ENCODE measurements around the gene LRRK1. TPM values are rescaled to one million over a fixed set of nuclear protein-coding genes. Genes with fewer than 3 reads are reported as not detected.

Gene LRRK1
- total and polyA plus RNA-seq, 2 of the 4 experiments (the other 2 are of a cell fraction), result 3.0 to 5.8 TPM

DNA sequence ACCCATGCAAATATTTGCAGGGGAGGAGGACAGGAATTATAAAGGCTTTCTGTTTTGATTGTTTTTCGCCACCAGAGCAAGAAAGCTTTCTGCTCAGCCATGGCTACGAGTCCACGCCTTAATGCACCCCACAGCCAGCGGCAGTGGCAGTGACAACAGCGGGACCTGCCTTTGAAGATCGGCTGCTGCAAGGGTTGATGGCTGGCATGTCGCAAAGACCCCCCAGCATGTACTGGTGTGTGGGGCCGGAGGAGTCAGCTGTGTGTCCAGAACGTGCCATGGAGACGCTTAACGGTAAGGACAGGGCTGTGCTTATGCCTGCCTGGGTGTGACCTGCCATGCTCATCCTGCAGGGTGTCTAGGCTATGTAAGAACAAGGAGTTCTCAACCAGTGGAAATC, 5.3 kb downstream of the LRRK1 start:
- no TSS peak for BruUV-seq (replicated peaks)
- H3K4me2 ChIP-seq (ENCODE audit: low read depth, low read length), result no peak overlapping the region
- no peaks in the 10 kb centered on the region for H3K27me3 ChIP-seq (ENCODE audit: control insufficient read depth, insufficient read depth, low read length)
- CTCF ChIA-PET, result interaction anchor here (1.1 kb wide), 1 partner anchor 10 kb away, joined by 3 read pairs; no protein-coding TSS in a partner anchor
- H3K18ac ChIP-seq (ENCODE audit: low read depth, low read length), result no peak overlapping the region
- no peak overlapping the region for H3K9ac ChIP-seq (ENCODE audit: low read depth, low read length)
- H2BK120ac ChIP-seq (ENCODE audit: low read depth, low read length), result no peak overlapping the region
- H3K23ac ChIP-seq (ENCODE audit: low read depth, low read length), result no peak overlapping the region
- intact Hi-C loops (cut with micrococcal nuclease), result no loop called here
- no peak overlapping the region for H2BK15ac ChIP-seq (ENCODE audit: low read depth, low read length)
- H2BK20ac ChIP-seq (ENCODE audit: low read depth, low read length), result no peak overlapping the region
- no peak overlapping the region for H2AK9ac ChIP-seq (replicated peaks; ENCODE audit: low read depth, low read length, poor library complexity)
- DNase-seq, result no peak
- H4K8ac ChIP-seq (ENCODE audit: low read depth in 2 of 2, low read length in 2 of 2), result no peak overlapping the region
- no peak overlapping the region for H3K56ac ChIP-seq (ENCODE audit: extremely low read depth, insufficient read depth, low read length)
- no peaks in the 10 kb centered on the region for H3K9me1 ChIP-seq (ENCODE audit: insufficient read depth, low read length)
- H4K5ac ChIP-seq (ENCODE audit: low read depth, low read length), result no peak overlapping the region
- H4K91ac ChIP-seq (ENCODE audit: insufficient read depth, low read depth, low read length), result no peak overlapping the region
- H3K27ac ChIP-seq (ENCODE audit: insufficient read depth, low read length), result no peak overlapping the region
- H3K9me3 ChIP-seq (ENCODE audit: control insufficient read depth, insufficient read depth, low read length), result no peaks in the 10 kb centered on the region
- no peaks in the 10 kb centered on the region for H4K20me1 ChIP-seq (ENCODE audit: insufficient read depth, low read length)
- no peak overlapping the region for H3K4ac ChIP-seq (ENCODE audit: low read depth, low read length)
- TF ChIP-seq MAFK (IDR thresholded peaks at IDR 0.05; ENCODE audit: low read depth, low read length) (no peak), MXI1 (IDR thresholded peaks at IDR 0.05; ENCODE audit: borderline replicate concordance, low read depth, low read length) (no peak), CEBPB (IDR thresholded peaks at IDR 0.05; ENCODE audit: low read depth, low read length) (no peak), RAD21 (IDR thresholded peaks at IDR 0.05; ENCODE audit: low read length) (no peak), NFE2L2 (IDR thresholded peaks at IDR 0.05; ENCODE audit: low read depth, low read length) (no peak), FOS (IDR thresholded peaks at IDR 0.05; ENCODE audit: low read depth, low read length) (no peak), POLR2A (IDR thresholded peaks at IDR 0.05; ENCODE audit: low read depth, low read length) (no peak), BHLHE40 (IDR thresholded peaks at IDR 0.05; ENCODE audit: low read depth, low read length) (no peak), RCOR1 (IDR thresholded peaks at IDR 0.05; ENCODE audit: insufficient replicate concordance, low read length) (no peak)
- TF ChIP-seq, protein P1, sequence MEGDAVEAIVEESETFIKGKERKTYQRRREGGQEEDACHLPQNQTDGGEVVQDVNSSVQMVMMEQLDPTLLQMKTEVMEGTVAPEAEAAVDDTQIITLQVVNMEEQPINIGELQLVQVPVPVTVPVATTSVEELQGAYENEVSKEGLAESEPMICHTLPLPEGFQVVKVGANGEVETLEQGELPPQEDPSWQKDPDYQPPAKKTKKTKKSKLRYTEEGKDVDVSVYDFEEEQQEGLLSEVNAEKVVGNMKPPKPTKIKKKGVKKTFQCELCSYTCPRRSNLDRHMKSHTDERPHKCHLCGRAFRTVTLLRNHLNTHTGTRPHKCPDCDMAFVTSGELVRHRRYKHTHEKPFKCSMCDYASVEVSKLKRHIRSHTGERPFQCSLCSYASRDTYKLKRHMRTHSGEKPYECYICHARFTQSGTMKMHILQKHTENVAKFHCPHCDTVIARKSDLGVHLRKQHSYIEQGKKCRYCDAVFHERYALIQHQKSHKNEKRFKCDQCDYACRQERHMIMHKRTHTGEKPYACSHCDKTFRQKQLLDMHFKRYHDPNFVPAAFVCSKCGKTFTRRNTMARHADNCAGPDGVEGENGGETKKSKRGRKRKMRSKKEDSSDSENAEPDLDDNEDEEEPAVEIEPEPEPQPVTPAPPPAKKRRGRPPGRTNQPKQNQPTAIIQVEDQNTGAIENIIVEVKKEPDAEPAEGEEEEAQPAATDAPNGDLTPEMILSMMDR (conservative IDR thresholded peaks at IDR 0.05; ENCODE audit: low read depth, low read length), result no peak
- TF ChIP-seq, protein P2, sequence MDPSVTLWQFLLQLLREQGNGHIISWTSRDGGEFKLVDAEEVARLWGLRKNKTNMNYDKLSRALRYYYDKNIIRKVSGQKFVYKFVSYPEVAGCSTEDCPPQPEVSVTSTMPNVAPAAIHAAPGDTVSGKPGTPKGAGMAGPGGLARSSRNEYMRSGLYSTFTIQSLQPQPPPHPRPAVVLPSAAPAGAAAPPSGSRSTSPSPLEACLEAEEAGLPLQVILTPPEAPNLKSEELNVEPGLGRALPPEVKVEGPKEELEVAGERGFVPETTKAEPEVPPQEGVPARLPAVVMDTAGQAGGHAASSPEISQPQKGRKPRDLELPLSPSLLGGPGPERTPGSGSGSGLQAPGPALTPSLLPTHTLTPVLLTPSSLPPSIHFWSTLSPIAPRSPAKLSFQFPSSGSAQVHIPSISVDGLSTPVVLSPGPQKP (IDR thresholded peaks at IDR 0.05; ENCODE audit: borderline replicate concordance, low read depth, low read length), result no peak
- no peak overlapping the region for H3K4me3 ChIP-seq (ENCODE audit: insufficient read depth, low read depth, low read length)
- no peak overlapping the region for H2AK5ac ChIP-seq (ENCODE audit: low read depth, low read length)
- H3K79me1 ChIP-seq (ENCODE audit: low read depth in 1 of 2, low read length in 2 of 2), result peaks cover 10 to 16% of the 10 kb centered on the region in 2 experiments; a peak in 3 of 4 replicates
- H3K4me1 ChIP-seq (ENCODE audit: control insufficient read depth, insufficient read depth, low read length), result no peaks in the 10 kb centered on the region; the same call in 1 of the 2 replicates
- dilution Hi-C loops (cut with HindIII; ENCODE audit: low sequenced_read_pairs, unreplicated experiment), result no loop called here
- no peak overlapping the region for H3K14ac ChIP-seq (replicated peaks; ENCODE audit: low read depth, low read length)
- H2AFZ ChIP-seq (replicated peaks; ENCODE audit: low read length, poor library complexity), result no peak overlapping the region
- no peak for ATAC-seq (ENCODE audit: low read depth)
- in situ Hi-C loops (cut with MboI; ENCODE audit: low sequenced_read_pairs), result loop anchor here (25.0 kb wide), 1 partner anchor 338 kb away; the partner anchor contains the start of gene CHSY1
- H2BK5ac ChIP-seq (ENCODE audit: low read depth, low read length, poor library complexity, severe bottlenecking), result no peak overlapping the region
- WGBS, 2 experiments (ENCODE audit: extremely low coverage in 2 of 2, insufficient read length in 1 of 2), result 94% methylated on average over 2 of the region's 11 CpGs; no CpG with 5 or more reads in 1 of the 2 experiments
- peaks cover 10% of the 10 kb centered on the region for H3K36me3 ChIP-seq (ENCODE audit: control insufficient read depth, insufficient read depth, low read length)
- POLR2A ChIA-PET (ENCODE audit: unreplicated experiment), result no interaction called here
